Uterus (tissue), 2 donors: ENCODE results near the gene ZNF775.

Experiments
- CTCF ChIP-seq, 4 experiments: fragments of 200-600 bp in 2 of 4; fragments of 450-650 bp in 2 of 4; sonication (generic) in 2 of 4; IDR thresholded peaks; one replicate each; pipeline ENCODE4 v1.5.1; 2016 to 2019; ENCODE audit warnings: antibody characterized with exemption in 4 of 4, mild to moderate bottlenecking in 2 of 4, moderate library complexity in 1 of 4
- POLR2A ChIP-seq, 2 donors: fragments of 450-650 bp; IDR thresholded peaks; one replicate each; pipeline ENCODE4 v1.6.1; 2016; ENCODE audit warnings: antibody characterized with exemption in 2 of 2, mild to moderate bottlenecking in 1 of 2, moderate library complexity in 1 of 2

- TF ChIP-seq CTCF (IDR thresholded peaks at IDR 0.05): no peak
- TF ChIP-seq POLR2A (IDR thresholded peaks at IDR 0.05): no peak
Observed at GRCh38 chr7:150396851-150397260, 17.7 kb downstream of the ZNF775 start.
